Spinal cord (tissue), 10 donors: ENCODE data around the gene CSMD2. TPM values are rescaled to one million over a fixed set of nuclear protein-coding genes. Genes with fewer than 3 reads are reported as not detected.

Source experiments
- DNase-seq, 6 donors: peaks; one replicate each; pipeline versions ENCODE4 v3.0.0 to v3.0.0-alpha.2; 2013 to 2015; ENCODE audit warnings: low spot score in 6 of 6, low read depth in 4 of 6
- H3K27ac ChIP-seq: one replicate; pipeline ENCODE4 v1.5.1; 2013; ENCODE audit warnings: low read depth, low read length, control low read depth
- H3K27me3 ChIP-seq: one replicate; pipeline ENCODE4 v1.6.1; 2013; ENCODE audit warnings: low read length; ENCODE audit not compliant: control insufficient read depth, insufficient read depth
- H3K36me3 ChIP-seq: one replicate; pipeline ENCODE4 v1.6.1; 2013; ENCODE audit warnings: low read length; ENCODE audit not compliant: control insufficient read depth, insufficient read depth
- H3K4me1 ChIP-seq: one replicate; pipeline ENCODE4 v1.6.1; 2013; ENCODE audit warnings: low read length; ENCODE audit not compliant: control insufficient read depth, insufficient read depth
- H3K4me3 ChIP-seq: one replicate; pipeline ENCODE4 v1.5.1; 2013; ENCODE audit warnings: low read depth, low read length, control low read depth
- H3K9me3 ChIP-seq: one replicate; pipeline ENCODE4 v1.6.1; 2013; ENCODE audit warnings: low read length; ENCODE audit not compliant: control insufficient read depth, insufficient read depth
- WGBS: methylation state at CpG from one replicate; pipeline ENCODE4 v1.1.5; 2013; ENCODE audit warnings: missing lambda C conversion rate; ENCODE audit not compliant: insufficient coverage; 5-methylcytosine and 5-hydroxymethylcytosine counted together
- polyA plus RNA-seq, 2 donors: library from polyadenylated mRNA; unstranded; fragments of 120-200 nt; gene quantifications; one replicate each; pipeline ENCODE4 v1.2.1, GENCODE V29; 2013; ENCODE audit not compliant: insufficient read length in 2 of 2
- total RNA-seq, 2 donors: library from RNA; depleted of rRNA in 1 of 2; stranded (reverse); fragments of 120-200 nt in 1 of 2; fragments of >200 nt in 1 of 2; gene quantifications; one replicate each; pipeline versions ENCODE4 v1.2.3 to v1.2.4, GENCODE V29; 2013 to 2014
- donor health status: healthy.

Gene CSMD2
- total and polyA plus RNA-seq, 4 donors = 16.0 to 26.4 (median 22.2) TPM

DNA sequence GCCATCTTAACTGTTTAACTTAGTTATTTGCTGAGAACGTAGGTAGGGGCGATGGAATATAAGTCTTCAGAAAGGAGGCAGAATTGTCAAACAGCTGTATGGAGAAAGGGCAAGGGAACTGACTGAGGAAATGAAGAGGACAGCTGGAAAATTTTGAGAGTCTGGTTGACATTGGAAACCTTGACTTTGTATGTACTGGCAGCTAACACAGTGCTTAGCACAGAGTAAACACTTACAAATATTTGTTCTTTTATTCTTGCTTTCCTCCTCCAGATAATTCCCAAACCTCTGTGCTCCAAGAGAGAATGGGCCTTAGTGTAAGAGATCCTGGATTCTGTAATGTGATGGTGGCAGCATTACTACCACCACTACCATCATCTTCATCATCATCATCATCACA, 601.3 kb downstream of the CSMD2 start:
- peak in 1 of 6 donors; percentile 8 for DNase-seq
- Histone ChIP-seq H3K27me3 (no peaks in the 10 kb centered on the region), H3K27ac (no peak overlapping the region), H3K4me3 (no peak overlapping the region), H3K36me3 (peaks cover 22% of the 10 kb centered on the region), H3K9me3 (no peaks in the 10 kb centered on the region), H3K4me1 (no peaks in the 10 kb centered on the region)
- WGBS = 70% methylated on average over 2 of the region's 2 CpGs

DNA sequence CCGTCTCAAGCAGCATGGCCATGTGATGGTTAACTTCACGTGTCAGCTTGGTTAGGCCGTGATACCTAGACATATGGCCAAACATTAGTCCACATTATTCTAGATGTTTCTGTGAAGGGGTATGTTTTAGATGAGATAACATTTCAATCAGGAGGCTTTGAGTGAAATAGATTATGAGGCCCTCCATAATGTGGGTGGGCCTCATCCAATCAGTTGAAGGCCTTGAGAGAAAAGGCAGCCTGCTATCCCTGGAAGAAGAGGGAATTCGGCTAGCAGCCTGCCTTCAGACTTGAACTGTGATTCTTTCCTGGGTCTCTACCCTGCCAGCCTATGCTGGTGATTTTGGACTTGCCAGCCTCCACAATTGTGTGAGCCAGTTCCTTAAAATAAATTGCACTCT, 602.5 kb downstream of the CSMD2 start:
- peaks cover 26% of the 10 kb centered on the region for H3K36me3 ChIP-seq
- no peak overlapping the region for H3K4me3 ChIP-seq
- no peak for DNase-seq
- no peaks in the 10 kb centered on the region for H3K4me1 ChIP-seq
- H3K9me3 ChIP-seq = no peaks in the 10 kb centered on the region
- H3K27ac ChIP-seq = no peak overlapping the region
- H3K27me3 ChIP-seq = no peaks in the 10 kb centered on the region
- 100% methylated on average over 1 of the region's 4 CpGs for WGBS

DNA sequence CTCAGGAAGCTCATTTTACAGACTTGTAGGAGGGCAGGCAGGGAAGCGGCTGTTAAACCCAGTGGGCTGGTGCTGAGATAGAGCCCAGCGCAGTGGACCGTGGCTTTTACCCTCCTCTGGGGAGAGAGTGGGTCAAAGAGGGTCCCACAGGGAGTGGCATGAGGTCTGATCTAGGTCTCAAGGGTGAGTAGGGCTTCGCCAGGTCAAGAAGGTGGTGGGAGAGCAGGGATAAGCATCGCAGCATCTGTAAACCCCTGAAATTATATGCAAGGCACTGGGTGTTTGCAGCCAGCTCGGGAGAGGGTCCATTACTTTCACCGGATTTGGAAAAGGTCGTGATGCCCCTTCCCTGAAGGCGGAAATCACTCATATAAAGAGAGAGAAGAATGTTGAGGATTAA, 603.5 kb downstream of the CSMD2 start:
- Histone ChIP-seq H3K27me3 (no peaks in the 10 kb centered on the region), H3K9me3 (no peaks in the 10 kb centered on the region), H3K27ac (no peak overlapping the region), H3K4me3 (no peak overlapping the region), H3K4me1 (no peaks in the 10 kb centered on the region), H3K36me3 (peaks cover 30% of the 10 kb centered on the region)
- no peak for DNase-seq
- WGBS = 94% methylated on average over 6 of the region's 9 CpGs

DNA sequence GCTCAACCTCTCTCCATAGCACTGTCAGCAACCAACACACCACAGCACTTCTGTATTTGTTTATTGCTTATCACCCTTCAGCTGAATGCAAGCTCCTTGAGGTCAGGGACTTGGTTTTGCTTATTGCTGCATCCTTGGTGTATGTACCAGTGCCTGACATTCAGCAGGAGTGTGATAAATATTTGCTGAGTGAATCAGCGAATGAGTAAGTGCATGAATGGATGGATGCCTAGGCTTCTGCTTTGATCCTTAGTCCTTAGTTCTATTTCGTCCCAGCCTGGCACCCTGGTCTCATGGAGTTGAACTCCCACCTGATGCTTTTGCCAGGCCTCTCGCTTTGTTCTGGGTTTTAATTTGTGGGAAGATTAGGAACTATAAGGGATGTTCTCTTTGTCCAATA, 604.4 kb downstream of the CSMD2 start:
- Histone ChIP-seq H3K36me3 (peaks cover 32% of the 10 kb centered on the region), H3K4me3 (no peak overlapping the region), H3K9me3 (no peaks in the 10 kb centered on the region), H3K27ac (no peak overlapping the region), H3K4me1 (no peaks in the 10 kb centered on the region), H3K27me3 (no peaks in the 10 kb centered on the region)
- no peak for DNase-seq
- WGBS = 100% methylated on average over 2 of the region's 3 CpGs

DNA sequence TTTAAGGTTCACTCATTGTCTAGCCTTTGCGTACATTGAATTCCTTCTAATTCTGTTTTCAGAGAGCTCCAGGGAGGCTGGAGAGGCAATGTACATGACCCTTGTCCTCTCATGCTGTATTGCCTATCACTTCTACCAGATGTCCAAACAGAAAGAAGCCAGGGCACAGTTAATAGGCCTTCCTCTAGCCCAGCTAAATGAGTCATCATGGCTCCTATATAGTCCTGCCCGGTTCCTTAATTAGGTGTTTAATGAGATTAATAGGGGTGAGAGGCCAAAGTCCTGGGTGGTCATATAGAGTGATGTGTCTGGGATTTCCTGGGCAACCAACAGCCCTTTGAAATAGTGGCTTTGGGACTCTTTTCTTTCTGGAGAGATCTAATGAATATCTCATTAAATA, 616.3 kb downstream of the CSMD2 start:
- H3K9me3 ChIP-seq = peaks cover 2% of the 10 kb centered on the region
- WGBS = 75% methylated on average over 2 of the region's 2 CpGs
- no peaks in the 10 kb centered on the region for H3K4me1 ChIP-seq
- DNase-seq = no peak
- H3K27me3 ChIP-seq = no peaks in the 10 kb centered on the region
- peaks cover 39% of the 10 kb centered on the region for H3K36me3 ChIP-seq
- H3K27ac ChIP-seq = no peak overlapping the region
- H3K4me3 ChIP-seq = no peak overlapping the region

DNA sequence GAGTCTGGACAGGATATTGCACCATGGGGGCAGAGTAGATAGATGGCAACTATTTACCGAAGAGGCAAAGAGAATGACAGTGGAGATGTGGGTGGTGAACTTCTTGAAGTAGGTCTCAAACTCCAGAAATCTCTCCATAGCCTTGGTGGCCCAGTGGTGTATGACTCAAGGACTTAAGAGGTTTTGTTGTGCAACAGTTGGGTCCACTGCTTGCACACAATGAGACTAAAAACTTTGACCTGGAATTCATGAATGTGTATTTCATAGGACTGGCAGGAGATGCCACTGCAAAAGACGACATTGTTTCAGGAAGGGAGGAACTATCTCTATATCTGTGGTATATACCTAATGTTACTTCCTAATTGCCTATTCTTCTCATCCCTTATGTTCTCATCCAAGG, 616.7 kb downstream of the CSMD2 start:
- peaks cover 2% of the 10 kb centered on the region for H3K9me3 ChIP-seq
- no peak overlapping the region for H3K4me3 ChIP-seq
- no peak overlapping the region for H3K27ac ChIP-seq
- H3K36me3 ChIP-seq = peaks cover 39% of the 10 kb centered on the region
- WGBS = no CpG with 5 or more reads among the region's 2 CpGs
- DNase-seq = no peak
- H3K4me1 ChIP-seq = no peaks in the 10 kb centered on the region
- no peaks in the 10 kb centered on the region for H3K27me3 ChIP-seq

DNA sequence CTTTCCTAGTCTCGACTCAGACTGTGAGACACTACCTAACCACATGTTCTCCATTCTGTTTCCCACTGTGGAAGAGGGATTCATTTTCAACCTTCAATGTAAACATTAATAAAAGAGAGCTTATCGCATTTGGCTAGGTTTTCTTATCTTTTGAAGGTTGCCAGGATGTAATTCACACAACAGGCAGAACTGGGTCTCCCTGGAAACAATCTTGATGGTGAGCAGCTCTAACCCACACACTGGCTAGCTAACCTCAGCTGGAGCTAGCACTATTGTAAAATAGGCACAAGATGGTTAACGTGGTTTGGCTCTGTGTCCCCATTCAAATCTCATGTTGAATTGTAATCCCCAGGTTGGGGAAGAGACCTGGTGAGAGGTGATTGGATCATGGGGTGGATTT, 617.5 kb downstream of the CSMD2 start:
- WGBS = 83% methylated on average over 1 of the region's 3 CpGs
- H3K36me3 ChIP-seq = peaks cover 42% of the 10 kb centered on the region

DNA sequence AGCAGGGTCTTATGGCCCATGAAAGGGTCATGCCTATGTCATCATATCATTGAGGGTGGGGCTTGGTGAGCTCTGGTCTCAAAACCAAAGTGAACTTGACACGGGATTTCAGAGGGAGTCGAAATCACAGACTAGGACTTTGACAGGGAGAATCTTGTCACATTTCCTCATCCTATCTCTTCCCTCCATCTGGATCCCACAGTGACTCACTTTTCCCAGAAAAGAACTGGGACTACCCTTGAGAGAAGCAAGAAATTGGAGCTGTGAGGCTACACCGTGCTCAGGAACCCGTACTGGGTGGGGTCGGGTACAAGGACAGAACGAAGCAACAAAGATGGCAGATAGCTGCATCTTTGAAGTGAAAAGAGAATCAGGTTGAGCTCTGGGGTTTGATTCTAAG, 623.1 kb downstream of the CSMD2 start:
- peaks cover 59% of the 10 kb centered on the region for H3K36me3 ChIP-seq
- H3K27me3 ChIP-seq = no peaks in the 10 kb centered on the region
- WGBS = 93% methylated on average over 5 of the region's 6 CpGs

More for the DNA sequence above, 617.5 kb downstream of the CSMD2 start:
- Histone ChIP-seq H3K4me3 (no peak overlapping the region), H3K27ac (no peak overlapping the region), H3K27me3 (no peaks in the 10 kb centered on the region), H3K9me3 (peaks cover 2% of the 10 kb centered on the region), H3K4me1 (no peaks in the 10 kb centered on the region)
- no peak for DNase-seq

DNA sequence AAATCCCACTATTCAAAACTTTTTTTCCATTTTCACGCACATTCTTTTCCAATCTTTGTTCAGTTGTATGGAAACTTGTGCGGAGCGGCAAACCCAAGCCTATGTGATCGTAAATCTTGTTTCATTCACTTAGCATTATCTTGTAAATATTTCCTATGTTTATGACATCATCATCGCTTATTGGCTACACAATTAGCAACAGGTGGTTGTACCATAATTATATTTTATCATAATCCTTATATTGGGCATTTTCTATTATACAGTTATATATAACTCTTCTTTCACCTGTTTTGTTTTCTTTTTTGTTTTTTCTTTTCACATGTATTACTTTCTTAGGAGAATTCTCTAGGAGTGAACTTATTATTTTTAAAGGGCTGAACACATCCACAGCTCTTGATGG, 627.1 kb downstream of the CSMD2 start:
- no peak overlapping the region for H3K27ac ChIP-seq
- WGBS = no CpG with 5 or more reads among the region's 5 CpGs
- H3K36me3 ChIP-seq = peaks cover 69% of the 10 kb centered on the region

More for the DNA sequence above, 623.1 kb downstream of the CSMD2 start:
- Histone ChIP-seq H3K9me3 (no peaks in the 10 kb centered on the region), H3K27ac (no peak overlapping the region), H3K4me3 (no peak overlapping the region), H3K4me1 (no peaks in the 10 kb centered on the region)
- no peak for DNase-seq

DNA sequence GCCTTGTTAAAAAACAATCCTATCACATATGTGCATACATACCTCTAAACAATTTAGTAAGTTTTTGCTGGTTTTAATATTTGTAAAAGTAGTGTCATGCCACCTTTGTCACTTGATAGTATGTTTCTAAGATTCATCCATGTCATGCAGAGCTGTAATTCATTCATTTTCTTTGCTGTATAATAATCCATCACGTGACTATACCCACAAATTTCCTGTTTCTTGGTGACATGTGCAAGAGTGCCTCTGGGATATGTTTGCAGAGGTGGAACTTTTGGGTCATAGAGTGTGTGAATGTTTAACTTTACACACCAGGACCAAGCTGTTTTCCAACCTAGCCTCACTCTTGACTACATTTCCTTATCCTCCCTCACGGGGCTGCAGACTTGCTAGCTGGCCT, 629.7 kb downstream of the CSMD2 start:
- DNase-seq = no peak
- no peaks in the 10 kb centered on the region for H3K9me3 ChIP-seq
- H3K27ac ChIP-seq = no peak overlapping the region
- H3K4me3 ChIP-seq = no peak overlapping the region
- peaks cover 53% of the 10 kb centered on the region for H3K36me3 ChIP-seq
- no peaks in the 10 kb centered on the region for H3K4me1 ChIP-seq
- no peaks in the 10 kb centered on the region for H3K27me3 ChIP-seq
- WGBS = 94% methylated on average over 1 of the region's 2 CpGs

More for the DNA sequence above, 627.1 kb downstream of the CSMD2 start:
- H3K9me3 ChIP-seq = no peaks in the 10 kb centered on the region
- no peaks in the 10 kb centered on the region for H3K4me1 ChIP-seq
- H3K4me3 ChIP-seq = no peak overlapping the region
- H3K27me3 ChIP-seq = no peaks in the 10 kb centered on the region
- DNase-seq = no peak
